ENCODE data around the gene OR6J1.
"Not testable (repeated sequence)": the region's sequence is repeated elsewhere in the genome, so short reads cannot be mapped to it uniquely, and the experiment has no call there.

Gene OR6J1

DNA sequence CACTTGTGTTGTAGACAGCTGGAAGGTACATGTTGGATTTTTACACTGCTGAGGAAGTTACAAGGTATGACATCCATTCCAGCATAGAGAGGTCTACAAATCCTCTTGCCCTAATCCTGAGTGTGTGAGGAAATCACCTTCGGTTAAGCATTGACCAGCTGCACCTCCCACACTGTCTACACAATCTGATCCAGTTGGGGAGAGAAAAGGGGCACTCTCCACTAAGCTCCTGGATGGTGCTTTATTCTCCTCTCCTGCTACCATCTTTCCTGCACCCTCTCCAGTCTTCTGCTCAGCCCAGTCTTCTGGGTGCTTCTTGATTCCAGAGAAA lies at the start of gene OR6J1:
Gene OR6J1, minus strand, starts transcription at position 48 of the 331 bp plus-strand sequence. CDS start 9,541 bp downstream, outside the sequence.
- no peak for DNase-seq

DNA sequence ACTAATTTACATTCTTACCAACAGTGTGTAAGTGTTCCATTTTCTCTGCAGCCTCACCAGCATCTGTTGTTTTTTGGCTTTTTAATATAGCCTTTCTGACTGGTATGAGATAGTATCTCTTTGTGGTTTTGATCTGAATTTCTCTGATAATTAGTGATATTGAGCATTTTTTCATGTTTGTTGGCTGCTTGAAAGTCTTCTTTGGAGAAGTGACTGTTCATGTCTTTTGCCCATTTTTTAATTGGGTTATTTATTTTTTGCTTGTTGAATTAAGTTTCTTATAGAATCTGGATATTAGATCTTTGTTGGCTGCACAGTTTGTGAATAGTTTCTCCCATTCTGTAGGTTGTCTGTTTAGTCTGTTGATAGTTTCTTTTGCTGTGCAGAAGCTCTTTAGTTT lies 48.0 kb upstream of the OR6J1 start:
- DNase-seq: no peak

DNA sequence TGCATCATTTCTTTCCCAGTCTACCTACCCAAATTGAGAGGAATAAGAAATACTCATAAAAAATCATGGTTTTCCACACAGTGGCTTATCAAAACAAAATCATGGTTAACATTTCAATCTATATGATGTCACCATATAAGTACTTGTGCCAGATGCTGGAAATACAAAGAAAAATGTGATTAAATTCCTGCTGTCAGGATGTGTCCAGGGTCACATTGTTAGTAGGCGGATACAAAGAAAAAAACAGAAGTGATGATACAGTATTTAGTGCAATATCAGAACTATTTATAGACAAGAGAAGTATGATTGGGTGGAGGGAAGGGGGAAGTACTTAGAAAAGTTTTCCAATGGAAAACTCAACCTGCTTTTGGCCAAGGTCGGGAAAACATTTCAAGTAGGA lies 47.0 kb upstream of the OR6J1 start:
- DNase-seq: no peak

DNA sequence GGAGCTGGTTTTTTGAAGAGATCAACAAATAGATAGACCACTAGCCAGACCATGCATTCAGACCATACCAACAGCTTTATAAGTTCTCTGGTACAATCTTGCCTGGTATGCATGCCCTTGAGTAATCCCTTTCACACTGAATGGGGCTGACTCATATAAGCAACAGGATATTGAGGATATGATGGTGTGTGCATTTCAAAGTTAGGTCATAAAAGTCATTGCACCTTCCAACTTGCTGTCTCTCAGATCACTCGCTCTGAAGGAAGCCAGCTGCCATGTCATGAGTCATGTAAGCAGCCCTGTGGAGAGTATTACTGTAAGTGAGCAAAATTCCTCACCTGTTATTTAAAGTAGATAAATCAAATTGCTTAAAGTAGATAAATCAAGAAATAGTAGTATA lies 45.0 kb upstream of the OR6J1 start:
- no peak for DNase-seq

DNA sequence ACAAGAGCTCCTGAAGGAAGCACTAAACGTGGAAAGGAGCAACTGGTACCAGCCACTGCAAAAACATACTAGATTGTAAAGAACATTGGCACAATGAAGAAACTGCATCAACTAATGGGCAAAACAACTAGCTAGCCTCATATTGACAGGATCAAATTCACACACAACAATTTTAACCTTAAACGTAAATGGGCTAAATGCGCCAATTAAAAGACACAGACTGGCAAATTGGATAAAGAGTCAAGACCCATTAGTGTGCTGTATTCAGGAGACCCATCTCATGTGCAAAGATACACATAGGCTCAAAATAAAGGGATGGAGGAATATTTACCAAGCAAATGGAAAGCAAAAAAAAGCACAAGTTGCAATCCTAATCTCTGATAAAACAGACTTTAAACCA lies 43.8 kb upstream of the OR6J1 start:
- DNase-seq: not testable (repeated sequence)

DNA sequence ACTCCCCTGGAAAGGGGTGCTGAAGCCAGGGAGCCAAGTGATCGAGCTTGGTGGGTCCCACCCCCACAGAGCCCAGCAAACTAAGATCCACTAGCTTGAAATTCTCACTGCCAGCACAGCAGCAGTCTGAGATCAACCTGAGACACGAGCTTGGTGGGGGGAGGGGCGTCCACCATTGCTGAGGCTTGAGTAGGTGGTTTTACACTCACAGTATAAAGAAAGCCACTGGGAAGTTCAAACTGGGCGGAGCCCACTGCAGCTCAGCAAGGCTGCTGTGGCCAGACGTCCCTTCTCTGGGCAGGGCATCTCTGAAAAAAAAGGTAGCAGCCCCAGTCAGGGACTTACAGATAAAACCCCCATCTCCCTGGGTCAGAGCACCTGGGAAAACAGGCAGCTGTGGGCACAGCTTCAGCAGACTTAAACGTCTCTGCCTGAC lies 42.0 kb upstream of the OR6J1 start:
- DNase-seq: not testable (repeated sequence)

DNA sequence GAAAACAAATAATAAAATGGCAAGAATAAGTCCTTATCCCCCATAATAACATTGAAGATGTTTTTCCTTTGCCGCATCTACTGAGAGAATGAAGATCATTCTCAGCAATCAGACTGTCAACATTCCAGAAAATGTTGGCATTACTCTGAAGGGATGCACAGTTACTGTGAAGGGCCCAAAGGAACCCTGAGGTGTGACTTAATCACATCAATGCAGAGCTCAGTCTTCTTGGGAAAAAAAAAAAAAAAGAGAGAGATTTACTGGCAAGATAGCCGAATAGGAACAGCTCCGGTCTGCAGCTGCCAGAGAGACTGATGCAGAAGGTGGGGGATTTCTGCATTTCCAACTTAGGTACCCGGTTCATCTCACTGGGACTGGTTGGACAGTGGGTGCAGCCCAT lies 41.3 kb upstream of the OR6J1 start:
- no peak for DNase-seq

DNA sequence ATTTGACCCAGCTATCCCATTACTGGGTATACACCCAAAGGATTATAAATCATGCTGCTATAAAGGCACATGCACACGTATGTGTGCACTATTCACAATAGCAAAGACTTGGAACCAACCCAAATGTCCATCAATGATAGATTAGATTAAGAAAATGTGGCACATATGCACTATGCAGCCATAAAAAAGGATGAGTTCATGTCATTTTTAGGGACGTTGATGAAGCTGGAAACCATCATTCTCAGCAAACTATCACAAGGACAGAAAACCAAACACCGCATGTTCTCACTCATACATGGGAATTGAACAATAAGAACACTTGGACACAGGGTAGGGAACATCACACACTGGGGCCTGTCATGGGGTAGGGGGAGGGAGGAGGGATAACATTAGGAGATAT lies 39.3 kb upstream of the OR6J1 start:
- DNase-seq: not testable (repeated sequence)

DNA sequence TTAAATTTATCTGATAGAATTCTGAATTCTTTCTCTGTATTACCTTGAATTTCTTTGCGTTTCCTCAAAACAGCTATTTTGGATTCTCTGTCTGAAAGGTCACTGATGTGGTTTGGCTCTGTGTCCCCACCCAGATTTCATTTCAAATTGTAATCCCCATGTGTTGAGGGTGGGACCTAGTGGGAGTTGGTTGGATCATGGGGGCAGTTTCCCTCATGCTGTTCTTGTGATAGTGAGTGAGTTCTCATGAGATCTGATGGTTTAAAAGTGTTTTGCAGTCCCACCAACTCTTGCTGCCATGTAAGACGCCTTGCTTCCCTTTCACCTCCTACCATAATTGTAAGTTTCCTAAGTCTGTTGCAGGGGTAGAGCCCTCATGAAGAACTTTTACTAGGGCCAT lies 34.1 kb upstream of the OR6J1 start:
- no peak for DNase-seq

DNA sequence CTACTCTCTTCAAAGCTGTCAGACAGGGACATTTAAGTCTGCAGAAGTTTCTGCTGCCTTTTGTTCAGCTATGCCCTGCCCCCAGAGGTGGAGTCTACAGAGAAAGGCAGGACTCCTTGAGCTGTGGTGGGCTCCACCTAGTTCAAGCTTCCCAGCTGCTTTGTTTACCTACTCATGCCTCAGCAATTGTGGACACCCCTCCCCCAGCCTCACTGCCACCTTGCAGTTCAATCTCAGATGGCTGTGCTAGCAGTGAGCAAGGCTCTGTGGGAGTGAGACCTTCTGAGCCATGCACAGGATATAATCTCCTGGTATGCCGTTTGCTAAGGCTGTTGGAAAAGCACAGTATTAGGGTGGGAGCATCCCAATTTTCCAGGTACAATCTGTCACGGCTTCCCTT lies 33.4 kb upstream of the OR6J1 start:
- not testable (repeated sequence) for DNase-seq

DNA sequence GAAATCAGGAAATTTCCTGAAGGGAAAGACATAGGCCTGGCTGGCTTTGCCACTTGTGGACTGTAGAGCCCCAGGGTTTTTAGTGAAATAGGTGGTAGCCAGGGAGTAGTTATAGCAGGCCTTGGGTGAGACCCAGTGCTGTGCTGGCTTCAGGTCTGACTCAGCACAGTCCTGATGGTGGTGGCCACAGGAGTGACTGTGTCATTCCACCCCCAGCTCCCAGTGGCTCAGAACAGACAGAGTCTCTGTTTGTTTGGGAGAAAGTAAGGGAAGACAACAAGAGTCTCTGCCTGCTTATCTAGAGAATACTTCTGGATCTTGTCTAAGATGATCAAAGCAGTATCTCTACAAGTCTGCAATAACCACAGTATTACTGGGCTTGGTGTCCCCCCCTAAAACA lies 27.5 kb upstream of the OR6J1 start:
- DNase-seq: no peak

DNA sequence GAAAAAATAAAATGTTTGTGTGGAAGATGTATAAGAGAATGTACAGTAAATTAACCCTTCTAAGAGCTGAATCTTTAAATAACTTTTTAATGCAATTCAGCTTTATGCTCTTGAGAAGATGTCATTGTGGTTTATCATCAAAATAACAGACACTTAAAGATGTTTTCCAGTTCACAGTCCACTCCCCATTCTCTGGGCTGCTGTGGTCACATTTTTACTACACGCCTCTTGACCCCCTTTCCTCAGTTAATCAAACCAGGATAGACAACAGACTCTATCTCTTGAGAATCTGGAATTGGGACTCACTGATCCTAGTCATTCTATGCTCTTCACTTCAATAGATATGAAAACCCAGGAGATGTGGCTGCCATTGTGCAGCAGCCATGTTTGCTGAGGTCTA lies 24.7 kb upstream of the OR6J1 start:
- DNase-seq: no peak

DNA sequence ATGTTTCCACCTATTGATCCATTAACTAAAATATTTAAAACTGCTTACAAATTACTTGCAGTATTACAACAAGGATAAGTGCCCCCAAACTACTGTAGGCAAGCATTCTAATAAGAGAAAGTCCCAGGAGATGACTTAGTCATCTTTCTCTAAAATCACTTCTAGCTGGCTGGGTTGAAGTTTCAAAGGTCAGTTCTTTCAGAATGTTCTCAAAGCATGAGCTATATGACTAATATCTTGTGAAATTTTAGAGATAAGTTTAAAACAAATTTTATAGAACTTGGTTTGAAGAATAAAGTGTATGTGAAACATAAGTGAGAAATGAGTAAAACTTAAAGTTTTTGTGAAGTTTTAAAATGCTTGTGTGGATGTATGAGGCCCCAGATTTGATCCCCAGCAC lies 24.3 kb upstream of the OR6J1 start:
- DNase-seq: no peak

DNA sequence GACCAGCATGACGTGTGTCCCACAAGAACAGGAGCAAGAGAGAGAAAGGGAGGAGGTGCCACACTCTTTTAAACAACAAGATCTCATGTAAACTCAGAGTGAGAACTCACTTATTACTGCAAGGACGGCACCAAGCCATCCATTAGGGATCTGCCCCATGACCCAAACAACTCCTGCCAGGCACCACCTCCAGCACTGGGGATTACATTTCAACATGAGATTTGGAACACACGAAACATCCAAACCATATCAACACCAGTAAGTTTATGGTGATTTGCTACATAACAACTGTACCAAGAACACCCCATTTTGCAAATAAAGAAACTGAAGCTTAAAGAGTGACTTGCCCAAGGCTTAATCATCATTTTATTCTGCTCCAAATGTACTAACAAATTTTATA lies 23.7 kb upstream of the OR6J1 start:
- DNase-seq: no peak

DNA sequence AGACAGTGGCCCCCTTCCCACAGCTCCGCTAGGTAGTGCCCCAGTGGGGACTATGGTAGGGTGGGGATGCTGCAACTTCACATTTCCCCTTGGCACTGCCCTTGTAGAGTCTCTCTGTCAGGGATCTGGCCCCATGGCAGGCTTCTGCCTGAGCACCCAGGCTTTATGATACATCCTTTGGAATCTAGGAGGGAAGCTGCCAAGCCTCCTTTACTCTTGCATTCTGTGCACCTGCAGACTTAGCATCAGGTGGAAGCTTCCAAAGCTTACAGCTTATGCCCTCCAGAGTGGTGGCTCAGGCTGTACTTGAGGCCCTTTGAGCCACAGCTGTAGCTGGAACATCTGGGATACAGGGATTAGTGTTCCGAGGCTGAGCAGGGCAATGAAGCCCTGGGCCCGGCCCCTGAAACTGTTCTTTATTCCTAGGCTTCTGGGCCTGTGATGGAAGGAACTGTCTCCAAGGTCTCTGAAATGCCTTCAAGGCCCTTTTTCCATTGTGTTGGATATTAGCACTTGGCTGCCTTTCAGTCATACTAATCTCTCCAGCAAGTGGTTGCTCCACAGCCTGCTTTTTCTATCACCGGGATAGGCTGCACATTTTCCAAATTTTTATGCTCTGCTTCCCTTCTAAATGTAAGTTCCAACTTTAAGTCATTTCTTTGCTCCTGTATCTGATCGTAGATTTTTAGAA lies 22.2 kb upstream of the OR6J1 start:
- no peak for DNase-seq

DNA sequence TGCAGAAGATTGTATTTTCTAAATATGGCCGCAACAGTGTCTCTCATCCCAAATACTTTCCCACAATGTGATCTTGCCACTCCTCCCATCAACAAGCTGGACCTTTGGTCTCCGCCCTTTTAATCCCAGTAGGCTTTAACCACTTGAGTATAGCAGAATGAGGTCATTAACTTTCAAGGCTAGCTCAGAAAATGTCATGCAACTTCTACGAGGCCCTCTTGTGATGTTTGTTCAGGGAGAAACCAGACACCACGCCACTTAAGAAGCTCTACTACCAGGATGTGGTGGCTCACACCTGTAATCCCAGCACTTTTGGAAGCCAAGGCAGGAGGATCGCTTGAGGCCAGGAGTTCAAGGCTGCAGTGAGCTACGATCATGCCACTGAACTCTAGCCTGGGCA lies 20.1 kb upstream of the OR6J1 start:
- peak; percentile 98 for DNase-seq

DNA sequence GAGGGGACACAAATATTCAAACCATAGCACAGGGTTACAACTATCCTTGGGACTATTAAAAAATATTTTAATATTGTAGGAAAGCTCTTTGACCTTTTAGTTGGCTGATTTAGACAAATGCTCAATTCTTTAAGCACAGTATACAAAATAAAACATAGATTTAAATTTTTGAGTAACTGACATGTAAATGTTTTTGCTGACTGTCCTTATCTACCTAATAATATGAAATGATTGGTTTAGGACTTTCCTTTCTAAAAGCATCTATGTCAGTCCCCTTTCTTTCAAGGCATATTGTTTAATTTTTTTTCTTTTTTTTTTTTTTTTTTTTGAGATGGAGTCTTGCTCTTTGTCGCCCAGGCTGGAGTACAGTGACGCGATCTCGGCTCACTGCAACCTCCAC lies 16.5 kb upstream of the OR6J1 start:
- no peak for DNase-seq

DNA sequence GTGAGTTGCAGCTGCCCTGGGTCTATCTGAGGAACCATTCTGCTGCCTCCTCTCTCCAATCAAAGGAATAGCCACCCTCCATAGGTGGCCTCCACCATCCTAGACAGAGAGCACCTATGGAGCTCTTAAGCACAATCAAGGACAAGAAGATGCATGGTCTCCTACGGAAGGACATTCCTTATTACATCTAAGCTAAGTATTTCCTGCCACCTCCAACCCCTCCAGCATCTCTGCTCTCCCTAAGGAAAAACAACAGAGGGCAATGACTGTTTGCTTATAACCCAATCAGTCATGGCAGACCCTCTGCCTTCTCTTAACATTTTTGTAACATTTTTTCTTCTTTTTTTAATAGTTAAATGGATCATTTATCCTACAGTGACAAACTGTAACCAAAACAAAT lies 14.8 kb upstream of the OR6J1 start:
- DNase-seq: no peak

DNA sequence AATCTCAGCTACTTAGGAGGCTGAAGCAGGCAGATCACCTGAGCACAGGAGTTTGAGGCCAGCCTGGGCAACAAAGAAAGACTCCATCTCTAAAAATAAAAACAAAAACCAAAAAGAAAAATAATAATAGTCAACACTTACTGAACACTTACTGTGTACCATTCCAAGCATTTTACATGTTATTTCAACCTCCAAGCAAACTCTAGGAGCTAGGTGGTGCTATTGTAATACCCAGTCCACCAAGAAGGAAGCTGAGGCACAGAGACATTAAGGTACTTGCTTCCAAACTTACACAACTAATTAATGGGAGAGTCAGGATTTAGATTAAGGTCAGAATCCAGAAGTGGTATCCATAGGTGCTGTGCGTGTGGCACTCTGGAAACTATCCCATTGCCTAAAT lies 13.7 kb upstream of the OR6J1 start:
- DNase-seq: peak; percentile 68

DNA sequence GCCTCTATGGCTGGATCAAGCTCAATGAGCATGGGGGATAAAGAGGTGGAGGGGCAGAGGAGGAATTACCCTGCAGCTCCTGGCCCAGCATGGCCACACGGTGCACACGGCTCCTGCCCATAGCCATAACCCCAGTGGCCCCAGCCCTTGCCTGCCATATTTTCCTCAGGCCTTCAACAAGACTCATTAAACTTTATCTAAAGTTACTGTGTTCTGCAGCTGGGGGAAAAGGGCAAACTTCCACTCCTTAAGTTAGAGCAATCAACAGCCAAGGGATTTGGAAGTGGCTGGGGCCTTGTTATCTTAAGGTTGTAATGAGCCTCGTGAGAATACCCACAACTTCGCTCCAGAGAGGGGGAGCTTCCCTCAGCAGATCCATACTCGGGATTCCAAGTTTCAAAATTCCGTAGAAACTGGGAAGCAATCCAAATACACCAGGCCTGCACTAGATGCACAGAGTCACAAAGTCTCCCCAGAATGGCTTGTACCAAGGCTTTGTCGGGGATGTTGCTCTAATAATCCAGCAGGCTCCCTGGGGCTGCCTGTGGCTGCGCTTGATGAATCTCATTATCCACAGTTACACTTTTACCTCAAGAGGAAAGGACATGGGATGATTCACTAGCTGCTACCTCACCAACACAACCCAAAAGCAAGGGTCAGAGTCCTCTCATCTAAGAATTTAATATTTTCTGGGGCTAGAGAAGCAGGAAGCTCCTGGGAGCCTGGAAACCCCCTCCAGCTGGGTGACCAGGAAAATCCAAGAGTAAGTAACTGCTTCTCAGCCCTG lies 13.0 kb upstream of the OR6J1 start:
- no peak for DNase-seq

DNA sequence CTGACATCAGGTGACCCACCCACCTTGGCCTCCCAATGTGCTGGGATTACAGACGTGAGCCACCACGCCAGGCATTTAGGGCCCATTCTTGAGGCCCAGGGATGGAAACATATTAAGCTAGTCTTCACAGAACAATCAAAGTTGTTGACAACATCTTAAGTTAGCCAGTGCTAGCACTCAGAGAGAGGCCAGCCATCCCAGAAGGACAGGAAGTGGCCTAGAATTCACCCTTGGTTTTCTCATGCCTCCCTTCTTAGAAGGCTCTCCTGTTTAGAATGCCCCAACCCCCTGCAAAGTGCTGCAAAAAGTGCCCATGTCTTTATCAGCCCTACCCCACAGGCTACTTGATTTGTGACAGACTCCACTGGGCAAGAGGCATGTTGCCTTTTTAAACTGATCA lies 12.1 kb upstream of the OR6J1 start:
- DNase-seq: no peak

DNA sequence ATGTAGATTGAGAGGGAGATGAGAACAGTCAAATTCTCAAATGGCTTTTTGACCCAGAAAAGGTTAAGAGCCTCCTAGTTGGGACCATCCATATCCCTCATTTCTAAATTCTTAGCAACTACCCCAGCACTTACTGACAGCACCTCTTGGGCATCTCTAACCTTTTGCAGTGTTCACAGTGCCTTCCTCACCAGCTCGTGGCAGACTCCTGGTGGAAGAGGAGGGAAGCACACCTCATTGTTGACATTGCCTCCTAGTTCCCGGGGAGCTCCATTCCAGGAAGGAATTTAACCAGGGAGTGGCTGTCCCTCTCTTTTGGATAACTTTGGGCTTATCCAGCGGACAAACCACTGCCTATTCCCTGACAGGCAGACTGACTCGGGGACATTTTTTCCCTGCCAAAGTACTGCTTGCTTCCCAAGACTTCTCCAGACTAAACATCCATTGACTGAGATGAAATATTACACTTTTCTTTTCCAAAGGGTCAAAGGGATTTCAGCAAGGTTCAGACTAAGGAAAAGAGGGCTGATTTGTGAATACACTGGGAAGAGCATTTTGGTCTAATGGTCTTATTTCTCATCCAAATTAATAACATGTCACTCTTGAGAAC lies 9.0 kb upstream of the OR6J1 start:
- DNase-seq: peak; percentile 37

DNA sequence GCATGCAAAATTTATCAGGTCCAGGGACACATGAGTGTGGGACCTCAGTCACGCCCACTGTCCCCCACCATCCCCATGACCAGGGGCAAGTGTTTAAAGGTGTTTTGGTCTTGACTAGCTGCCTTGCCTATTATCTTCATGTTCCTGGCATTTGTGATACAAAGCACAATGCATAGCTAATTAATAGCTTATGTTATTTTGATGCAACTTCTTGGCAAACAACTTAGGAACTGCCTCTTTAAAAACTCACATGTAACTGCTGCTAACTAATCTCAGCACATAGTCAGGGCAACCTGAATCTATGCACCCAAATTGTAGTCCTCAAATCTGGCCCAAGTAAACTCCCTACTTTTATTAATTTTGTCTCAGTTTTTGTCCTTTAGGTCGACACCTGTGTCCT lies 7.4 kb upstream of the OR6J1 start:
- no peak for DNase-seq

DNA sequence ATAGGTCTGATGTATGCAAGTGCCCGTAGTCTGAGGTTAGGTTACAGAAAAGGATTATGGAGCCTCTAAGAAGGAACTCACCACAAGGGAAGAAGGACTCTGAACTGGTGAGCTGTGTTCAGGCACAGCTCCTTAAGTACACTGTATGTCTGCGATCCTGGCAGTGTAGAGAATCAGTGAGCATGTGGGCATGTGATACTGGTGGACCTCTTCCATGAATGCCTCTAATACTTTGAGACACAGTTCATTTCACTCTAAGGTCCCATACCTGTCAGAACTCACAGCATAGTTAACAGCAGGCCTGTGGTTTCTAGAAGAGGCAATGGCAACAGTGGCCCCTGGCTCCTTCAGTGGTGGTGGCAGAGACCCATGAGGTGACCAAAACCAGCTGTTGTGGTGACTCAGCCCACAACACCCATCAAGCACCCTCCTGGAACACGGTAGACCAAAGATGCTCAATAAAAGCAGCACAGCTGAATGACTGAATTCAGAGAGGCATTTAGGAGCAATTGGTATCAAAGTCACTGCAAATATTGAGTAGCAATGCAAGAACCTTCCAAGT lies 6.9 kb upstream of the OR6J1 start:
- no peak for DNase-seq
